Neural progenitor cell (in vitro differentiated cells): ENCODE data around the gene FCMR. TPM values are rescaled to one million over a fixed set of nuclear protein-coding genes. Genes with fewer than 3 reads are reported as not detected.

Experiments
- DNase-seq: peaks from one replicate; pipeline ENCODE4 v3.0.0-alpha.2; 2016; ENCODE audit warnings: low spot score
- H2AFZ ChIP-seq: fragments of 200-600 bp; sonication (generic); replicated peaks from 2 replicates; pipeline ENCODE4 v1.6.1; 2016; ENCODE audit warnings: antibody characterized with exemption
- H3F3A ChIP-seq: fragments of 200-600 bp; sonication (generic); 2 replicates; pipeline ENCODE4 v1.6.1; 2016; ENCODE audit warnings: antibody characterized with exemption, low read depth
- H3K27ac ChIP-seq: fragments of 200-600 bp; sonication (generic); 2 replicates; pipeline ENCODE4 v1.5.1; 2016; ENCODE audit warnings: mild to moderate bottlenecking
- H3K27me3 ChIP-seq: fragments of 200-600 bp; sonication (generic); 2 replicates; pipeline ENCODE4 v1.6.1; 2016; ENCODE audit warnings: mild to moderate bottlenecking, moderate library complexity
- H3K36me3 ChIP-seq: fragments of 200-600 bp; sonication (generic); 2 replicates; pipeline ENCODE4 v1.5.1; 2016
- H3K4me1 ChIP-seq: fragments of 200-600 bp; sonication (generic); 2 replicates; pipeline ENCODE4 v1.6.1; 2016; ENCODE audit warnings: mixed run types
- H3K4me2 ChIP-seq: fragments of 200-600 bp; sonication (generic); 2 replicates; pipeline ENCODE4 v1.6.1; 2016
- H3K4me3 ChIP-seq: fragments of 200-600 bp; sonication (generic); 2 replicates; pipeline ENCODE4 v1.5.1; 2016
- H3K79me2 ChIP-seq: fragments of 200-600 bp; sonication (generic); 2 replicates; pipeline ENCODE4 v1.6.1; 2016; ENCODE audit warnings: low read depth
- H3K9ac ChIP-seq: fragments of 200-600 bp; sonication (generic); 2 replicates; pipeline ENCODE4 v1.6.1; 2016
- H3K9me3 ChIP-seq: fragments of 200-600 bp; sonication (generic); 2 replicates; pipeline ENCODE4 v1.5.1; 2016; ENCODE audit warnings: low read depth
- H4K20me1 ChIP-seq: fragments of 200-600 bp; sonication (generic); 2 replicates; pipeline ENCODE4 v1.6.1; 2016; ENCODE audit warnings: low read depth
- H3K27ac Mint-ChIP-seq: 3 replicates; pipeline ENCODE4 v1.8.0; 2021; ENCODE audit warnings: mixed read lengths
- H3K27me3 Mint-ChIP-seq: 2 replicates; pipeline ENCODE4 v1.8.0; 2022; ENCODE audit warnings: low read depth, mild to moderate bottlenecking, inconsistent platforms, moderate library complexity, mixed read lengths; ENCODE audit not compliant: insufficient read depth
- H3K36me3 Mint-ChIP-seq: 3 replicates; pipeline ENCODE4 v1.8.0; 2021; ENCODE audit warnings: mixed read lengths
- H3K4me1 Mint-ChIP-seq: 3 replicates; pipeline ENCODE4 v1.8.0; 2021; ENCODE audit warnings: mixed read lengths
- H3K4me3 Mint-ChIP-seq: 3 replicates; pipeline ENCODE4 v1.8.0; 2021; ENCODE audit warnings: mild to moderate bottlenecking, moderate library complexity, mixed read lengths
- H3K9me3 Mint-ChIP-seq: 3 replicates; pipeline ENCODE4 v1.8.0; 2020; ENCODE audit warnings: mixed read lengths
- EZH2 ChIP-seq: fragments of 200-600 bp; sonication (generic); IDR thresholded peaks from 2 replicates; pipeline ENCODE4 v1.6.1; 2017; ENCODE audit warnings: antibody characterized with exemption, mild to moderate bottlenecking, moderate library complexity
- EZH2phosphoT487 ChIP-seq: fragments of 200-600 bp; sonication (generic); IDR thresholded peaks from 2 replicates; pipeline ENCODE4 v1.6.1; 2017; ENCODE audit warnings: antibody characterized with exemption
- total RNA-seq: library from RNA; depleted of rRNA; stranded (reverse); fragments of >200 nt; gene quantifications from 2 replicates; pipeline ENCODE4 v1.2.3, GENCODE V29; 2015; ENCODE audit warnings: low replicate concordance
- TF ChIP-seq, protein P1 (sequence below): fragments of 200-600 bp; sonication (generic); IDR thresholded peaks from 2 replicates; pipeline ENCODE4 v1.5.1; 2017; ENCODE audit warnings: antibody characterized with exemption, mild to moderate bottlenecking

The FCMR gene
- total RNA-seq, 1 donor from 2014 or later: not detected

- no peak overlapping the region for H3K27ac ChIP-seq
- peaks cover 2% of the 10 kb centered on the region for H3K9me3 Mint-ChIP-seq
- no peaks in the 10 kb centered on the region for H3K4me1 Mint-ChIP-seq
- no peak overlapping the region for H3K4me3 Mint-ChIP-seq
- no peaks in the 10 kb centered on the region for H3K9me3 ChIP-seq
- H2AFZ ChIP-seq: no peak overlapping the region
- H3K4me2 ChIP-seq: no peak overlapping the region
- H3F3A ChIP-seq: no peaks in the 10 kb centered on the region
- no peaks in the 10 kb centered on the region for H3K79me2 ChIP-seq
- peaks cover 5% of the 10 kb centered on the region for H3K27me3 Mint-ChIP-seq
- H3K36me3 ChIP-seq: no peaks in the 10 kb centered on the region
- no peak for DNase-seq
- no peaks in the 10 kb centered on the region for H4K20me1 ChIP-seq
- no peaks in the 10 kb centered on the region for H3K27me3 ChIP-seq
- no peaks in the 10 kb centered on the region for H3K4me1 ChIP-seq
- TF ChIP-seq EZH2phosphoT487: no peak
- TF ChIP-seq, protein P1, sequence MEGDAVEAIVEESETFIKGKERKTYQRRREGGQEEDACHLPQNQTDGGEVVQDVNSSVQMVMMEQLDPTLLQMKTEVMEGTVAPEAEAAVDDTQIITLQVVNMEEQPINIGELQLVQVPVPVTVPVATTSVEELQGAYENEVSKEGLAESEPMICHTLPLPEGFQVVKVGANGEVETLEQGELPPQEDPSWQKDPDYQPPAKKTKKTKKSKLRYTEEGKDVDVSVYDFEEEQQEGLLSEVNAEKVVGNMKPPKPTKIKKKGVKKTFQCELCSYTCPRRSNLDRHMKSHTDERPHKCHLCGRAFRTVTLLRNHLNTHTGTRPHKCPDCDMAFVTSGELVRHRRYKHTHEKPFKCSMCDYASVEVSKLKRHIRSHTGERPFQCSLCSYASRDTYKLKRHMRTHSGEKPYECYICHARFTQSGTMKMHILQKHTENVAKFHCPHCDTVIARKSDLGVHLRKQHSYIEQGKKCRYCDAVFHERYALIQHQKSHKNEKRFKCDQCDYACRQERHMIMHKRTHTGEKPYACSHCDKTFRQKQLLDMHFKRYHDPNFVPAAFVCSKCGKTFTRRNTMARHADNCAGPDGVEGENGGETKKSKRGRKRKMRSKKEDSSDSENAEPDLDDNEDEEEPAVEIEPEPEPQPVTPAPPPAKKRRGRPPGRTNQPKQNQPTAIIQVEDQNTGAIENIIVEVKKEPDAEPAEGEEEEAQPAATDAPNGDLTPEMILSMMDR: no peak
- no peak for TF ChIP-seq EZH2
- no peak overlapping the region for H3K9ac ChIP-seq
- no peak overlapping the region for H3K4me3 ChIP-seq
- no peaks in the 10 kb centered on the region for H3K36me3 Mint-ChIP-seq
- no peak overlapping the region for H3K27ac Mint-ChIP-seq
Measured at GRCh38 chr1:206860165-206860564, 61.6 kb downstream of the FCMR start.

- H3K79me2 ChIP-seq: no peaks in the 10 kb centered on the region
- H3K27ac ChIP-seq: no peak overlapping the region
- Mint-ChIP-seq H3K36me3 (no peaks in the 10 kb centered on the region), H3K4me3 (no peak overlapping the region), H3K9me3 (peaks cover 2% of the 10 kb centered on the region), H3K4me1 (no peaks in the 10 kb centered on the region), H3K27me3 (peaks cover 5% of the 10 kb centered on the region), H3K27ac (no peak overlapping the region)
- H2AFZ ChIP-seq: no peak overlapping the region
- no peaks in the 10 kb centered on the region for H3K4me1 ChIP-seq
- no peak overlapping the region for H3K4me2 ChIP-seq
- H3F3A ChIP-seq: no peaks in the 10 kb centered on the region
- no peak overlapping the region for H3K9ac ChIP-seq
- H3K27me3 ChIP-seq: no peaks in the 10 kb centered on the region
- no peaks in the 10 kb centered on the region for H3K9me3 ChIP-seq
- H3K36me3 ChIP-seq: no peaks in the 10 kb centered on the region
- no peak overlapping the region for H3K4me3 ChIP-seq
- no peak for DNase-seq
- H4K20me1 ChIP-seq: no peaks in the 10 kb centered on the region
- TF ChIP-seq, protein P1: no peak
- TF ChIP-seq EZH2phosphoT487: no peak
- TF ChIP-seq EZH2: no peak
Measured at GRCh38 chr1:206859082-206859521, 62.6 kb downstream of the FCMR start.

DNA sequence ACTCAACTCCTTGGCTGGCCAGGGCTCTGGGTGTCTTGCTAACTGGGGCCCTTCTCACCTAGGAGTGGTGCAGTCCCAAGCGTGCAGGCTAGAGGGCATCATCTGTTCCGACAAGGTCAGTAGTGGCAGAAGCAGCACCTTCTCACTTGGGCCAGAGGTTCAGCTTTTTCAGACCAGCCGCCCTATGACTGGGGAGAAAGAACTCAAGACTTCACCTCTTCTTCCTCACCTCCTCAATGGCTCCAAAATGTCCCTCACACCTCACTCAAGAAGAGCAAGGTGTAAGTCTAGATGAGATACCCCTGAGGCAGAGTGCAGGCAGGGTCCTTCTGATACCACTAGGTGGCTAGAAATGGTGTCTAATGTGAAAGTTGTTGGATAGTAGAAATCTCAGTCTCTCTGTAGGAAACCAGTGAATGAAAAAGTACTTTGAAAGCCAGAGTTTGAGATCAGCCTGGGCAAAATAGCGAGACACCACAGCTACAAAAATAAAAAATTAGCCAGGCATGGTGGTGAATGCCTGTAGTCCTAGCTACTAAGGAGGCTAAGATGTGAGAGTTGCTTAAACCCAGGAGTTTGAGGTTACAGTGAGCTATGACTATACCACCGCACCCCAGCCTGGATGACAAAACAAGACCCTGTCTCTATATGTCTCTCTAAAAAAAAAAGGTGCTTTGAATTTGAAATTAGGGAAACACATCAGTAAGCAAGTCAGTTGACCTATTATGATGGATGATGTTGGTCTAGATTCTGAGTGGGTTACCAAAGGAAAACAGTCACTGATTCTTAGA is 64.9 kb downstream of the FCMR start:
- H3K4me1 Mint-ChIP-seq: no peaks in the 10 kb centered on the region
- Histone ChIP-seq H3K4me2 (no peak overlapping the region), H3F3A (no peaks in the 10 kb centered on the region), H3K27ac (no peak overlapping the region), H4K20me1 (no peaks in the 10 kb centered on the region), H3K79me2 (no peaks in the 10 kb centered on the region), H2AFZ (no peak overlapping the region), H3K4me3 (no peak overlapping the region), H3K9ac (no peak overlapping the region), H3K4me1 (no peaks in the 10 kb centered on the region), H3K9me3 (no peaks in the 10 kb centered on the region), H3K27me3 (no peaks in the 10 kb centered on the region), H3K36me3 (no peaks in the 10 kb centered on the region)
- peaks cover 2% of the 10 kb centered on the region for H3K27me3 Mint-ChIP-seq
- H3K4me3 Mint-ChIP-seq: no peak overlapping the region
- peaks cover 12% of the 10 kb centered on the region for H3K9me3 Mint-ChIP-seq
- no peak for DNase-seq
- no peak overlapping the region for H3K27ac Mint-ChIP-seq
- no peaks in the 10 kb centered on the region for H3K36me3 Mint-ChIP-seq
- no peak for TF ChIP-seq EZH2
- TF ChIP-seq, protein P1: peak; percentile 32
